GM18498 (cell line): Measurements from ENCODE around the gene TSNAX.

Experiments used
- ATAC-seq: cut with Tn5 transposase; IDR thresholded peaks from one replicate; pipeline ENCODE4 v1.9.1; 2021; ENCODE audit warnings: mild to moderate bottlenecking, moderate library complexity; ENCODE audit not compliant: unreplicated experiment

Gene TSNAX

GRCh38 chr1:231518485-231519034 lies 9.9 kb upstream of the TSNAX start:
- no peak for ATAC-seq

GRCh38 chr1:231519166-231519565 lies 9.3 kb upstream of the TSNAX start:
- no peak for ATAC-seq

- ATAC-seq, result no peak
These were observed 6.4 kb upstream of the TSNAX start for GRCh38 chr1:231522038-231522437.

GRCh38 chr1:231522931-231523642 lies 5.4 kb upstream of the TSNAX start:
- ATAC-seq, result no peak

- ATAC-seq, result no peak
These were observed 4.7 kb upstream of the TSNAX start for GRCh38 chr1:231523816-231524215.

DNA sequence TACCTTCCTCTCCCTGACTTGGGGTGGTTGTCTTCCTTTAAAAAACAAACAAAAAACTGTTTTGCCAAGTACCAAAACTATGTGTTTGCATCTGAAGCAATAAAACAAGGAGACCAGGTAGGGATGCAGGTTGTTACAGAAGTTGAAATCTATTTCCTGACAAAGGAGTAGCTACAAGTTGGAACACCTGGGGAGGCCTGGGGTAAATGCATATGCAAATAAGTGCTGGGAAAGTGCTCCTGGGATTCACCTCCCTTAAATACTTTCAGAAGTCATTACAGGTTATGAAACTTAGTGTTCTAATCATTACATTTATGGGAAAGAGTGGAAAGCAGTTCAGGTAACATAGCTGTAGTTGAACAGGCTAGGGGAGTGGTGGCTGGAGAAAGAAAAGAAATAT lies 1.9 kb upstream of the TSNAX start:
- ATAC-seq, result no peak

GRCh38 chr1:231527586-231528171 lies 790 bp upstream of the TSNAX start:
- peak; percentile 13 for ATAC-seq

GRCh38 chr1:231533240-231533639 lies 4.8 kb downstream of the TSNAX start:
- no peak for ATAC-seq

- no peak for ATAC-seq
These were observed 6.3 kb downstream of the TSNAX start for GRCh38 chr1:231534703-231535159.

DNA sequence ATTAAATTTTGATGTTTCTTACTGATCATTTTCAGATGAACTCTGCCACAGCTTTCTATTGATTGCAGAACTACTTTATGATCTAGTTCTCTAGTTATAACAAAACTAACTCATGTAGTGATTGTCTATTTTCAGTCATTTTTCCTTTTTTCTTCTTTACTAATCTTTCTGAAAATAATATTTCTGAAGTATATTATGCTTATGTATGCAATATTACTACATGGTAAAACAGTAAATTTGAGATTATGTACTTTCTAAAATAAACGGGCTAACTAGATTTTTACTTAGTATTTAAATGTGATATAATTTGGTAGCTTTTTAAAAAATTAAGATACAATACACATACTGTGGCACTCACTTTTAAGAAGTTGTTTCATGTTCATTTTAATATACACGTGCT lies 7.6 kb downstream of the TSNAX start:
- ATAC-seq, result no peak

- ATAC-seq, result no peak
These were observed 12.4 kb downstream of the TSNAX start for GRCh38 chr1:231540847-231541246.

DNA sequence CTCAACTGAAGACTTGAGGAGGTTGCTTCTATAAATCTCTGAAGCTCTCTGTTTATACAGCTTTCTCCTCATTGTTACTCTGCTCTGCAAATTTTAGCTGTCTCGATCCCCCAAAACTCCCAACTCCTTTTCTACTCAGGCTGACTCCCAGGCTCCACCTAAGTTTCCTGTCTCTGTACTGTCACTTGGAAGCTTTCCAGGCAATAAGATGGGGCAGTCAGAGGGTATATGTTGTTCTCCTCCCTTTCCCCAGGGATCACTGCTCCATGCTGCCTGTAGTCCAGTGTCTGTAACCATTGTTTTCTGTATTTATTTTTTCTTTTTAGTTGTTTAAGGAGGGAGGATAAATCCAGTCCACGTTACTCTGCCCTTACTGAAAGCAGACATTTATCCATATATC lies 13.4 kb downstream of the TSNAX start:
- no peak for ATAC-seq

GRCh38 chr1:231544943-231545592 lies 16.6 kb downstream of the TSNAX start:
- no peak for ATAC-seq

DNA sequence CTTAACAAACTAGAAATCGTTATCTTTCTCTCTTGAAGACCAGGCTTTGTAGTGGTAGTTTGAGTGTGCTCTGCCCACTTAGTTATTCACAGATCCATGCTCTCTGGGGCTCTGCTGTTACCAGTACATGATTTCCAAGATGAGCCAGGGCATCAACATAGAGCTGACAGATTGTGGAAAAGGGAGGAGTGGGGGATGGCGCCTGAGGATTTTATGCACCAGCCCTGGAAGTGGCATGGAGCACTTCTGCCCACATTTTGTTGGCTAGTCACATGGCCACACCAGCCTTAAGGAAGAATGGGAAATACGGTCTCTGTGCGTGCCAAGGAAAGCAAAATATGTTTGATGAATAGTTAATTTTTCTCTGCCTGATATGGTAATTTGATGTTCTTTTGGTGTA lies 18.2 kb downstream of the TSNAX start:
- ATAC-seq, result no peak

DNA sequence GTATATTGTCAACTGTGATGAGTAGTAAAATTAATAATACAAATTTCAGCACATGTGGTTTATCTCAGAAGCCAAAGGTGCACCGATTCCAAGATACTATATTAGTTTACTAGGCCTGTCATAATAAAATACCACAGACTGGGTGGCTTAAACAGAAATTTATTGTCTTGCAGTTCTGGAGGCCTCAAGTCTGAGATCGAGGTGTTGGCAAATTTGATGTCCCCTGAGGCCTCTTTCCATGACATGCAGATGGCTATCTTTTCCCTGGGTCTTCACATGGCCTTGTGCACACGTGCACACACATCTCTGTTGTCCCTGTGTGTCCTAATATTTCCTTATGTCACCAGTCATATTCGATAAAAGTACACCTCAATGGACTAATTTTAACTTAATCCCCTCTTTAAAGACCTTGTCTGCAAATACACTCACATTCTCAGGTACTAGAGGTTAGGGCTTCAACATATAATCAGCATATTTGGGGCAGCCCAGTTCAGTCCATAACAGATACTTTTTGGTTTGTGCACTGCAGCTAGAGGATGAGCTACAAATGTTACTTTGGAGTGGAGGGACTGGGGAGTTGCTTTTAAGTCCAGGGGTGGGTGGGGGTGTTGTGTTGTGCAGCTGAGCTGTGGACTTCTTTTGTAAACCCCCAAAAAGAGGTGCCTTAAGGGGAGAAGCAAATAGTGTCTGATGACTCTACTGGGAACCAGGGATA lies 21.4 kb downstream of the TSNAX start:
- no peak for ATAC-seq

DNA sequence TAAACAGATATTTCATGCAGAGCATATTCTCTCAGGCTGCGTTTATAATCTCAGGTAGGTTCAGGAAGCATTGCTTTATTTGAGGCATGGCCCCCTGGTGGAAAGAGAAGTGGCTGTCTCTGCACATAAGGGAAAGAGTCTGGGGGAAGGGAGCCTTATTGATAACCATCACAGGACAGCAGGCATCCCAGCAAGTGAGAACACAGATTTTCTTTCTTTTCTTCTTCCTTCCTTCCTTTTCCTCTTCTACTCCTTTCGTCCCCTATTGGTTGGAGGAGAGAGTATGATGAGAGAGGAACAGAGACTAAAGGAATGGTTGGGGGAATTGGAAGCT lies 21.9 kb downstream of the TSNAX start:
- peak; percentile 66 for ATAC-seq

GRCh38 chr1:231553320-231553719 lies 24.9 kb downstream of the TSNAX start:
- ATAC-seq, result no peak

GRCh38 chr1:231554969-231555368 lies 26.5 kb downstream of the TSNAX start:
- no peak for ATAC-seq

DNA sequence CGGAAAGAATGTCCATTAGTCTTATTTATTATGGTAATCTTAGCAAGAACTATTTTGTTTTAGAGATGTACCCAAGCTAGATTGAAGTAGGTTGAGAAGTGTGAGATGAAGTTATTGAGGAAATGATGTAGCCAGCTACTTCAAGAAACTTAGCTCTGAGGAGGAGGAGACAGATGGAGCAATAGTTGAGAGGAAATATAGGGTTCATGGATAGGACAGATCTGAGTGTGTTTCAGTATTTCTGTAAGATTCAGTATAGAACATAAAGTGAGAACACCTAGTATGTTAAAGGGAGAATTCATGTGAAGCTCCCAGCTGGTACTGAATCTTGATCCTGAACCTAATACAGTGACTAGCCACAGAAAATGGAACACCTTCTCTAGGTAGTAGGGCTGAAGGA lies 28.9 kb downstream of the TSNAX start:
- no peak for ATAC-seq

DNA sequence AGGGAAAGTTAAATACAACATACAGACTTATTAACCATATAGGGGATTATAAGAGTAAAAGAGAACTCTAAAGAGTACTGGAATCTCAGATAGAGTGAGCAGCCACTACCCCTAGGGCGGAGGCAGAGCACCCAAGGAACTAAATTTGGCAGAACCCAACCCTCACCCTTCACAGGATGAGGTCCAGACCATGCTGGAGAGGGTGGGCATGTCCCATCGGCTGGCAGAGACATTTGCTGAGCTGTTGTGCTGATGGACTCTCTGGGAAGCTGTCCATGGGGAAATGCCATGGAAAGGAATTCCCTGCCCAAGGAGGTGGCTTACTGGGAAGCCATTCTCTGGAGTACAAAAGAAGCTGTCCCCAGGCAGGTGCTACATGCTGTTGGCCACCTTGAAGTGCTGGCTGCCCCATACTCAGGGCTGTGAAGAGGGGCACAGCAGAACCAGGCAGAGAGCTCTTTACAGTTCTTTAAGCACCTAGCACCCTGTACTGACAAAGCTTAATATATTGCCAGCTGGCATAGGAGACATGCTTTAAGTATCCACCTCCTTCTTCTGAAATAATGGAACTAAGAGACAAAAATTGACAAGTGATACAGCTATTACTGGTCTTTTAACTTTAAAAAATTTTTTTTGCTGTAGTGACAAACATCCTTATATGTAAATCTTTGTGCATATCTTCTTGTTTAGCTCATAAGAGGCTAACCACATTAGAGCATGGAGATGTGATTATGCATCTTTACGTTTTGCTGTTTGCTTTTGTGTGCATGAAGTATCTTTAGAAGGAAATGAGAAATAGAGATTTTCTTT lies 29.6 kb downstream of the TSNAX start:
- ATAC-seq, result no peak
